Spleen (tissue), 13 donors: Measurements from ENCODE around the gene FXYD6. TPM values are rescaled to one million over a fixed set of nuclear protein-coding genes. Genes with fewer than 3 reads are reported as not detected.
"Not testable (repeated sequence)": the region's sequence is repeated elsewhere in the genome, so short reads cannot be mapped to it uniquely, and the experiment has no call there.

Source experiments
- DNase-seq: peaks from one replicate; pipeline ENCODE4 v3.0.0-alpha.2; 2020
- H3K27ac ChIP-seq, 8 donors: fragments of 200-600 bp; sonication (generic) in 7 of 8; 1 replicate in 4 of 8; 2 replicates in 4 of 8; pipeline versions ENCODE4 v1.5.0 to v1.8.0; 2016 to 2021; ENCODE audit warnings: inconsistent platforms in 4 of 8, mild to moderate bottlenecking in 4 of 8, moderate library complexity in 1 of 8
- H3K27me3 ChIP-seq, 7 donors: fragments of 200-600 bp; sonication (generic) in 6 of 7; replicated peaks in 1 of 7; 1 replicate in 4 of 7; 2 replicates in 3 of 7; pipeline versions ENCODE4 v1.5.0 to v1.8.0; 2016 to 2021; ENCODE audit warnings: inconsistent platforms in 3 of 7, mild to moderate bottlenecking in 1 of 7
- H3K36me3 ChIP-seq, 6 donors: fragments of 200-600 bp; sonication (generic) in 5 of 6; 1 replicate in 4 of 6; 2 replicates in 2 of 6; pipeline versions ENCODE4 v1.5.0 to v1.8.0; 2016 to 2021; ENCODE audit warnings: inconsistent platforms in 2 of 6
- H3K4me1 ChIP-seq, 6 donors: fragments of 200-600 bp; sonication (generic) in 5 of 6; 1 replicate in 3 of 6; 2 replicates in 3 of 6; pipeline versions ENCODE4 v1.5.0 to v1.8.0; 2016 to 2021; ENCODE audit warnings: inconsistent platforms in 3 of 6
- H3K4me3 ChIP-seq, 8 donors: fragments of 200-600 bp; sonication (generic) in 7 of 8; 1 replicate in 4 of 8; 2 replicates in 4 of 8; pipeline versions ENCODE4 v1.5.0 to v1.8.0; 2016 to 2021; ENCODE audit warnings: inconsistent platforms in 4 of 8, mild to moderate bottlenecking in 4 of 8, moderate library complexity in 2 of 8
- H3K9me3 ChIP-seq, 8 donors: fragments of 200-600 bp; sonication (generic) in 7 of 8; 1 replicate in 4 of 8; 2 replicates in 4 of 8; pipeline versions ENCODE4 v1.5.0 to v1.8.0; 2016 to 2021; ENCODE audit warnings: inconsistent platforms in 4 of 8
- POLR2A ChIP-seq, 3 donors: fragments of 450-650 bp; IDR thresholded peaks; one replicate each; pipeline ENCODE4 v1.5.1; 2017; ENCODE audit warnings: antibody characterized with exemption in 3 of 3, mild to moderate bottlenecking in 1 of 3
- POLR2AphosphoS5 ChIP-seq, 3 donors: sonication (generic); formaldehyde crosslinking; IDR thresholded peaks; one replicate each; pipeline ENCODE4 v1.5.1; 2017; ENCODE audit warnings: antibody characterized with exemption in 3 of 3
- WGBS, 5 donors: extraction: QIAGEN DNeasy Blood & Tissue Kit in 3 of 5; methylation state at CpG; one replicate each; pipeline versions ENCODE4 v1.1.5 to v1.1.7; 2013 to 2018; 5-methylcytosine and 5-hydroxymethylcytosine counted together
- intact Hi-C: fragments of 100-400 bp; cut with DNase I; formaldehyde crosslinking; loops from one replicate; pipeline ENCODE4 v1.15.0; 2023; ENCODE audit warnings: low total_unique reads
- long read RNA-seq, 2 donors: transcript quantifications; one replicate each; lab custom pipeline, GENCODE V29; 2026
- polyA plus RNA-seq, 3 donors: library from polyadenylated mRNA; stranded (reverse); fragments of 200-250 nt; gene quantifications; one replicate each; pipeline ENCODE4 v1.2.1, GENCODE V29; 2013
- total RNA-seq, 7 donors: library from RNA; depleted of rRNA in 3 of 7; stranded (reverse); fragments of >200 nt in 3 of 7; fragmentation: NEBNext Ultra II Directional in 4 of 7; extraction: Animal tissue kit (Norgen Biotek cat#: 25700) in 4 of 7; gene quantifications; one replicate each; pipeline versions ENCODE4 v1.1.0 to v1.2.1, GENCODE V29; 2016 to 2021
- TF ChIP-seq, protein P1 (sequence below), 11 experiments: fragments of 200-600 bp in 7 of 11; fragments of 450-650 bp in 4 of 11; sonication (generic) in 4 of 11; IDR thresholded peaks in 8 of 11; conservative IDR thresholded peaks in 3 of 11; 1 replicate in 7 of 11; 2 replicates in 4 of 11; pipeline versions ENCODE4 v1.4.0 to v1.8.0; 2016 to 2021; ENCODE audit warnings: antibody characterized with exemption in 11 of 11, inconsistent platforms in 4 of 11, mild to moderate bottlenecking in 1 of 11
- donor health status: healthy with polysubstance abuse.
- donor health status: DM: no; HTN: no; CAD: no; lungs with moderate emphysema.
- donor health status: DM: no; HTN: no; CAD: no.
- donor health status: Bipolar disorder and iron deficiency.
- donor health status: healthy.
- donor health status: DM: no; HTN: no; CAD: no.
- donor health status: DM: yes; HTN: yes; CAD: no.

Gene FXYD6, protein sequence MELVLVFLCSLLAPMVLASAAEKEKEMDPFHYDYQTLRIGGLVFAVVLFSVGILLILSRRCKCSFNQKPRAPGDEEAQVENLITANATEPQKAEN
- 100 to 1,000 TPM in 5 of 7 donors, 10 to 100 TPM in 2; 75.4 to 230 (median 140) TPM for total RNA-seq
- polyA plus RNA-seq, result 10 to 100 TPM; 40.8 to 71.5 (median 51.4) TPM
- long read RNA-seq, donor 1, transcript FXYD6-204 (8 exons, 2,171 nt), result major isoform, 55 of 83 reads
- long read RNA-seq, donor 1, partial matches to known transcripts, result 16 of 83 reads
- long read RNA-seq, donor 1, other reads (novel, unspliced or antisense), result 5 of 83 reads
- long read RNA-seq, donor 2, transcript FXYD6-204 (8 exons, 2,171 nt), result major isoform, 34 of 43 reads
- long read RNA-seq, donor 2, partial matches to known transcripts, result 0 of 43 reads
- long read RNA-seq, donor 2, other reads (novel, unspliced or antisense), result 0 of 43 reads

DNA sequence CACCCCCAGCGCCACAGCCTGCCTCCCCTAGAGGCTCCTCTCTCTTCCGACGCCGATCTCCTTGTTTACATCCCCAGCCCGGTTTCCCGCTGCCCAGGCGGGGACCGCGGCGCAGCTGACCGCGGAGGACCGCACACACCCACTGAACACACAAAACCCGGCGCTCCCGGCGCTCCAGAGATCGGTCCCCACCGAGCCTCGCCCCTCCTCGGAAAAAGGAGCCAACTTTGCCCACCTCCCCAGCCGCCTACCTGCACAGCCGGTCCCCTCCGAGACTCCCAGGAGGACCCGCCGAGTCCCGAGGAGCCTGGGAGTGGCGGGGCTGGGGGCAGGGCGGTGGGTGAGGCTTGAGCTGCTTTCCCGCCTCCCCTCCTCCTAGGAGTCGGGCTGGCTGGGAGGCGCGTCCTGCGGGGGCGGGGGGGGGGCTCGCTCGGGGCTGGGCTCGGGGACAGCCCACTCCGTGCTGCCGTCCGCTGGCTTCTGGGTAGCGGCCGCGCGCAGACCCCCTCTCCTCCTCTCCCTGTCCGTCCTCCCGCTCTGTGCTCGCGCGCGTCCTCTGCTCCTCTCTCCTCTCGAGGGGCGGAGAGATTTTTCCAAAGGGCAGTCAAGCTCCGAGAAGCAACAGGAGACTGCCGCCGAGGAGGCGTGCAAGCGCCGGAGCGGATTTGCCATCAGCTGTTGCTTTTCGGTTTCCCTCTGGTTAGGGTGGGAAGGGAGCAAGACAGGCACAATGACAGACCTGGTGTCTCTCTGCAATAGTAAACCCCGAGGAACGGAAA, at the start of gene FXYD6:
Gene FXYD6, minus strand, starts transcription at position 318 of the 779 bp plus-strand sequence. CDS start 33,882 bp downstream, outside the sequence.
- H3K27ac ChIP-seq, result peak within 1 kb of the TSS; percentile 48 to 91 (median 82)
- intact Hi-C loops, result no loop called here
- WGBS, 5 donors, result 1 to 6% (median 1%) methylated on average over 39 to 63 of the region's 63 CpGs
- TF ChIP-seq, protein P1, sequence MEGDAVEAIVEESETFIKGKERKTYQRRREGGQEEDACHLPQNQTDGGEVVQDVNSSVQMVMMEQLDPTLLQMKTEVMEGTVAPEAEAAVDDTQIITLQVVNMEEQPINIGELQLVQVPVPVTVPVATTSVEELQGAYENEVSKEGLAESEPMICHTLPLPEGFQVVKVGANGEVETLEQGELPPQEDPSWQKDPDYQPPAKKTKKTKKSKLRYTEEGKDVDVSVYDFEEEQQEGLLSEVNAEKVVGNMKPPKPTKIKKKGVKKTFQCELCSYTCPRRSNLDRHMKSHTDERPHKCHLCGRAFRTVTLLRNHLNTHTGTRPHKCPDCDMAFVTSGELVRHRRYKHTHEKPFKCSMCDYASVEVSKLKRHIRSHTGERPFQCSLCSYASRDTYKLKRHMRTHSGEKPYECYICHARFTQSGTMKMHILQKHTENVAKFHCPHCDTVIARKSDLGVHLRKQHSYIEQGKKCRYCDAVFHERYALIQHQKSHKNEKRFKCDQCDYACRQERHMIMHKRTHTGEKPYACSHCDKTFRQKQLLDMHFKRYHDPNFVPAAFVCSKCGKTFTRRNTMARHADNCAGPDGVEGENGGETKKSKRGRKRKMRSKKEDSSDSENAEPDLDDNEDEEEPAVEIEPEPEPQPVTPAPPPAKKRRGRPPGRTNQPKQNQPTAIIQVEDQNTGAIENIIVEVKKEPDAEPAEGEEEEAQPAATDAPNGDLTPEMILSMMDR (IDR thresholded peaks at IDR 0.05 in 8 of 11, conservative IDR thresholded peaks at IDR 0.05 in 3 of 11), result no peak
- peak in 1 of 3 donors; percentile 49 for TF ChIP-seq POLR2A (IDR thresholded peaks at IDR 0.05)
- TF ChIP-seq POLR2AphosphoS5 (IDR thresholded peaks at IDR 0.05), result peak in 2 of 3 donors; percentile 81 to 84
- peaks cover 0 to 93% (median 16%) of the 10 kb centered on the region in 7 donors for H3K27me3 ChIP-seq
- H3K9me3 ChIP-seq, result no peaks in the 10 kb centered on the region
- DNase-seq, result peak; percentile 81
- H3K36me3 ChIP-seq, result no peaks in the 10 kb centered on the region
- peak within 1 kb of the TSS; percentile 47 to 75 (median 60) for H3K4me3 ChIP-seq
- H3K4me1 ChIP-seq, result peaks cover 7 to 64% (median 53%) of the 10 kb centered on the region in 6 donors

DNA sequence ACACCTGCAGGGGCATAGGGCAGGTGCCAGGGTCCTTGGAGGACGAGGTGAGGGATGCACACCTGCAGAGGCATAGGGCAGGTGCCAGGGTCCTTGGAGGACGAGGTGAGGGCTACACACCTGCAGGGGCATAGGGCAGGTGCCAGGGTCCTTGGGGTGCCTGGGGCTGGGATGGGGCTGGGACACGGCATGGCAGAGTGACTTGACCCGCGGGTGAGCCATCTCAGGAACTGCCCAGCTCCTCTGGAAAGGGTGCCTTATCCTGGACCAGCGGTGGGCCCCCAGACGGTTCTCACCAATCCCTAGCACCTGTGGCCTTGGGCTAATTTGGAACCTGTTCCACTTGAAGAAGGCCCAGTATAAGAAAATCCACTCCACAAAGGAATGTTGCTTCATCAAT, 49.7 kb upstream of the FXYD6 start:
- DNase-seq, result peak; percentile 61
- H3K27me3 ChIP-seq, H3K27ac ChIP-seq, H3K4me3 ChIP-seq, H3K9me3 ChIP-seq, H3K36me3 ChIP-seq, intact Hi-C loops: not testable (repeated sequence)
- 68 to 83% (median 79%) methylated on average over 5 to 7 of the region's 7 CpGs for WGBS, 5 donors
- H3K4me1 ChIP-seq, result peaks cover 3 to 30% (median 15%) of the 10 kb centered on the region in 6 donors

DNA sequence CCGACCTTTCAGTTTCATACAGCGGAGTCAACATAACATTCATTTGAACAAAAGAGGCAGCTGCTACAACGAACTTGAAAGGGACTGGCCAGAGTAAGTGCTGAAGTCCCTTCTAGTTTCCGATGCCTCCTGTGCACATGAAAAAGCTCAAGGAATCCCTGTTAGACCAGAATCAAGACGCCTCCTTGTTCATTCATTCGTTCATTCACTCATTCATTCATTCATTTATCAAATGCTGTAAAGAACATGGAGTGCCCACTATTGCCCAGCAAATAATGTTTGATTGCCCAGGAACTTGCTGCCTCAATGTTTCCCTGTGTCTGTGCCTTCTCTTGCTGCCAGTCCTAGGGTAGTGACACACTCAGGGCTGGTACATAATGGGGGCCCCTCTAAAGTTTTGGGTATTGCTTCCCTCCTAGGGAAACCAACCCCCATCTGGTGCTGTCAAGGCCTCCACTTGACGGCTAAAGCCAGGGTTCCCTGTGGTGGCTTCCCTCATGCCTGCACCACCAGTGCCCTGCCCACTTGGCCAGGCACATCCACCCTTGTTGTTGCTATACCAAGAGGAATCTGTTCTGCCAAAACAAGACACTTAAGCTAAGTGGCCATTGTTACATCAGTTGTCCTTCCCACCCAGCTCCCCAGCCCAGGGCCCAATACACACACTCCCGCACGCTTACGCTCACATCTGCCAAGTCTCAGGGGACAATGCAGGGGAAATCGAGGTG, 48.9 kb upstream of the FXYD6 start:
- Histone ChIP-seq H3K36me3 (no peaks in the 10 kb centered on the region), H3K4me3 (no peak overlapping the region), H3K27ac (no peak overlapping the region), H3K27me3 (no peaks in the 10 kb centered on the region), H3K4me1 (peaks cover 0 to 21% (median 7%) of the 10 kb centered on the region in 6 donors), H3K9me3 (no peaks in the 10 kb centered on the region)
- TF ChIP-seq POLR2AphosphoS5 (IDR thresholded peaks at IDR 0.05), result peak in 1 of 3 donors; percentile 30
- TF ChIP-seq POLR2A (IDR thresholded peaks at IDR 0.05), result no peak
- peak; percentile 64 for DNase-seq
- WGBS, 5 donors, result 69 to 84% (median 77%) methylated on average over 10 to 11 of the region's 11 CpGs
- intact Hi-C loops, result no loop called here

DNA sequence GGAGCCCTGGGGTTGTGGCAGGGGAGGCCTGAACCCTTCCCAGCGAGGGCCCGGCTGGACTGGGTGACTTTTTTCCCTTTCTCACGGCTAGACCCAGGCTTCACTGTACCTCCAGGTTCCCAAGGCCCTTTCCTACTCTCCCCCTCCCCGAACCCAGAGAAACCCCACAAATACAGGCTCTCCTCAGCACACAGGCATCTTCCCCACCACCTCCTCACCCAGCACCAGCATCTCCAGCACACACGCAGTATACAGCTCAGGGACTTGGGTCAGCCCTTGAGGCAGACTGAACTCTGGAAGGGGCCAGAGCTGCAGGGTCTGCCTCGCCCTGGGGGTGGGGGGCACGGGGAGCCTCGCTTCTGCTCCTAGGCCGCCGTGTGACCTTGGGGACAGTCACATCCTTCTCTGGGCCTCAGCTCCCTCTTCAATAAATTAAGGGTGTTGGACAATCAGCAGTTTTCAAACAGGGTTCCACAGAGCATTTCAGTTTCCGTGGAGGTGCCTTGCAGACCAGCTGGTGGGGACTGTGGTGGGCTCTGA, 48.2 kb upstream of the FXYD6 start:
- Histone ChIP-seq H3K27me3 (no peaks in the 10 kb centered on the region), H3K36me3 (no peaks in the 10 kb centered on the region), H3K4me1 (peaks cover 0 to 18% (median 2%) of the 10 kb centered on the region in 6 donors), H3K27ac (no peak overlapping the region), H3K9me3 (no peaks in the 10 kb centered on the region), H3K4me3 (no peak overlapping the region)
- intact Hi-C loops, result no loop called here
- TF ChIP-seq, protein P1 (IDR thresholded peaks at IDR 0.05 in 8 of 11, conservative IDR thresholded peaks at IDR 0.05 in 3 of 11), result no peak
- no peak for TF ChIP-seq POLR2AphosphoS5 (IDR thresholded peaks at IDR 0.05)
- no peak for TF ChIP-seq POLR2A (IDR thresholded peaks at IDR 0.05)
- WGBS, 5 donors, result 76 to 96% (median 93%) methylated on average over 11 of the region's 11 CpGs
- DNase-seq, result peak; percentile 23
